PFSK-1 (cell line): Measurements from ENCODE around the gene LRRC4C.

Experiments used
- FOXP2 ChIP-seq: optimal IDR thresholded peaks from 2 replicates; pipeline ENCODE3; 2011; ENCODE audit warnings: borderline replicate concordance, control low read depth, inconsistent platforms; ENCODE audit not compliant: insufficient read depth; ENCODE audit errors: extremely low read length, extremely low read depth
- POLR2AphosphoS5 ChIP-seq: IDR thresholded peaks from 2 replicates; pipeline ENCODE4 v1.6.1; 2012; ENCODE audit warnings: low read depth, mild to moderate bottlenecking, control low read depth, low read length, moderate library complexity
- REST ChIP-seq, 2 experiments: IDR thresholded peaks; 2 replicates each; pipeline versions ENCODE4 v1.6.1 to v1.8.0; 2011 to 2012; ENCODE audit warnings: low read depth in 2 of 2, low read length in 2 of 2, control low read depth in 1 of 2, inconsistent platforms in 1 of 2, mild to moderate bottlenecking in 1 of 2, moderate library complexity in 1 of 2; ENCODE audit not compliant: insufficient read depth in 1 of 2
- SIN3A ChIP-seq: IDR thresholded peaks from 2 replicates; pipeline ENCODE4 v1.6.1; 2012; ENCODE audit warnings: mild to moderate bottlenecking, low read length, moderate library complexity, borderline replicate concordance; ENCODE audit not compliant: insufficient read depth
- TAF1 ChIP-seq: IDR thresholded peaks from 2 replicates; pipeline ENCODE4 v1.6.1; 2012; ENCODE audit warnings: low read length, control low read depth, borderline replicate concordance; ENCODE audit not compliant: insufficient read depth

LRRC4C gene

GRCh38 chr11:40679276-40679675, 780.2 kb downstream of the LRRC4C start:
- TF ChIP-seq REST (IDR thresholded peaks at IDR 0.05; ENCODE audit: insufficient read depth in 1 of 2, low read depth in 2 of 2, low read length in 2 of 2) (no peak), TAF1 (no peak), FOXP2 (no peak), POLR2AphosphoS5 (no peak), SIN3A (no peak)

GRCh38 chr11:40647295-40647694, 812.2 kb downstream of the LRRC4C start:
- no peak for TF ChIP-seq REST (IDR thresholded peaks at IDR 0.05; ENCODE audit: insufficient read depth in 1 of 2, low read depth in 2 of 2, low read length in 2 of 2)
- no peak for TF ChIP-seq SIN3A
- no peak for TF ChIP-seq TAF1
- TF ChIP-seq POLR2AphosphoS5 = no peak
- TF ChIP-seq FOXP2 = no peak

GRCh38 chr11:40642284-40642683, 817.2 kb downstream of the LRRC4C start:
- TF ChIP-seq REST (IDR thresholded peaks at IDR 0.05; ENCODE audit: insufficient read depth in 1 of 2, low read depth in 2 of 2, low read length in 2 of 2) (no peak), TAF1 (no peak), SIN3A (no peak), FOXP2 (no peak), POLR2AphosphoS5 (no peak)

GRCh38 chr11:40619654-40620053, 839.8 kb downstream of the LRRC4C start:
- TF ChIP-seq FOXP2 (no peak), POLR2AphosphoS5 (no peak), SIN3A (no peak), REST (IDR thresholded peaks at IDR 0.05; ENCODE audit: insufficient read depth in 1 of 2, low read depth in 2 of 2, low read length in 2 of 2) (no peak), TAF1 (no peak)

- TF ChIP-seq SIN3A (no peak), POLR2AphosphoS5 (no peak), FOXP2 (no peak), REST (IDR thresholded peaks at IDR 0.05; ENCODE audit: insufficient read depth in 1 of 2, low read depth in 2 of 2, low read length in 2 of 2) (no peak), TAF1 (no peak)
Observed at GRCh38 chr11:40606800-40607199, 852.7 kb downstream of the LRRC4C start.
